Activated T-cell treated with anti-CD3 and anti-CD28 coated beads for 48 hours (primary cell): ENCODE measurements around the gene EPS8L3.
"Not testable (repeated sequence)": the region's sequence is repeated elsewhere in the genome, so short reads cannot be mapped to it uniquely, and the experiment has no call there.

Experiments used
- DNase-seq: peaks from one replicate; pipeline ENCODE4 v3.0.0-alpha.2; 2020; ENCODE audit warnings: low read depth

EPS8L3 gene

GRCh38 chr1:109764561-109765482, 1.1 kb upstream of the EPS8L3 start:
- no peak for DNase-seq

DNA sequence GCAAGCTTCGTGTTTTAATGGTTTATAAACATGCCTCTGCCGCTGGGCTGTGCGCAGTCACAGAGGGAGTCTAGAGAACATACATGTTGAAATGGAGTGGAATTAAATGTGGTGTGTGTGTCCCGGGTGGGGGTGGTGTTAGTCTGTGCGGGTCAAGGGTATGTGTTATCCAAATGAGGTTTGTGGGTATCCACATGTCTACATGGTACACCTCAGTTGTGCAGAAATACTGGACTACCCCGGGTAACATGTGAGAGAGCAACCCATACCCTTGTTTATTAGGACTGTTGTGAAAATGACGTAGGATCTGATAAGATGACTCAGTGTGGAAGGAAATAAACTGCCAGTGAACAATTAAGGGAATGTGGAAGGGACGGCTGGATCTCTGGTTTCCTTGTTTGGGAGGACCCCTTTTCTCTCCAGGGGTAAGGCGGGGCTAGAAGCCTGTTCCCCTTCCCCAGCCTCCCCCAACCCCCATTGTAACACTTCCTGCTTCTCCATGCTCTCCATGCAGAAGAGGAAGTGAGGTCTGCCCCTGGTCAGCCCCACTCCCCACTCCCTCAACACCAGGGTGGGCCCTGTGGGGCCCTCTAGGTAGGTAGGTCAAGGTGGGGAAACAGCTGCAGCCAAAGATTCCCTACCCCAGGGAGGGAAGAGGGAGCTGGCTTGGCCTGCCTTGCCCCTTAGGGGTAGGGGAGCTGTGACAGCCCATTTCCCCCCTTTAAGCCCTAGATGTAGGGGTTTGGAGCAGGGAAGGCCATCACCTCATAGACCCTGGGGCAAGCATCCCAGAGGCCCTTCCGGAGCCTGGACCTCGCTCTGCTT, 690 bp downstream of the EPS8L3 start:
- DNase-seq, result no peak

DNA sequence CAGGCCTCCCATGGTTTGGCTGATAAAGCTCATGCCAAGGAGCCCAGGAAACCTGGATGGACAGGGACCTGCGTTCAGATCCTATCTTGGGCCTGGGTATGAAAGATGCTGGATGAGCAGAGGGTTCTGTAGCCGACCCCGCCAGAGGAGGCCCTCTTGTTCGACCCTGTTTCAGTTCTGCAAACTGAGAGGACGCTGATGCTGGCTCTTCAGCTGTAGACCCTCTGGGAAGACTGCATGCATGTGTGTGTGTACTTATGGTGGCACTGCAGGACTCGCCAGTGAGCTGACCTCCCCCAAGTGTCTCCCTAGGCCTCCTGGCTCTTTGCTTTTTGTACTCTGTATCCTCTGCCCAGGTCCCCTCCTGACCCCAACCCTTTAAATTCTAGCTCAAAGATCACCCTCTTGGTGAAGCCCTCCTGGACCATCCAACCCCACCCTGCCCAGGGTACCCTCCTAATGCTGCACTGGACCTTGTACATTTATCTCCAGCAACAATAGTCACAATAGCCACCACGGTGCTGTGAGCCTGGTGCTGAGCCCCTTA, 1.6 kb downstream of the EPS8L3 start:
- DNase-seq, result no peak

- no peak for DNase-seq
Observed at GRCh38 chr1:109761227-109762038, 2.3 kb downstream of the EPS8L3 start.

DNA sequence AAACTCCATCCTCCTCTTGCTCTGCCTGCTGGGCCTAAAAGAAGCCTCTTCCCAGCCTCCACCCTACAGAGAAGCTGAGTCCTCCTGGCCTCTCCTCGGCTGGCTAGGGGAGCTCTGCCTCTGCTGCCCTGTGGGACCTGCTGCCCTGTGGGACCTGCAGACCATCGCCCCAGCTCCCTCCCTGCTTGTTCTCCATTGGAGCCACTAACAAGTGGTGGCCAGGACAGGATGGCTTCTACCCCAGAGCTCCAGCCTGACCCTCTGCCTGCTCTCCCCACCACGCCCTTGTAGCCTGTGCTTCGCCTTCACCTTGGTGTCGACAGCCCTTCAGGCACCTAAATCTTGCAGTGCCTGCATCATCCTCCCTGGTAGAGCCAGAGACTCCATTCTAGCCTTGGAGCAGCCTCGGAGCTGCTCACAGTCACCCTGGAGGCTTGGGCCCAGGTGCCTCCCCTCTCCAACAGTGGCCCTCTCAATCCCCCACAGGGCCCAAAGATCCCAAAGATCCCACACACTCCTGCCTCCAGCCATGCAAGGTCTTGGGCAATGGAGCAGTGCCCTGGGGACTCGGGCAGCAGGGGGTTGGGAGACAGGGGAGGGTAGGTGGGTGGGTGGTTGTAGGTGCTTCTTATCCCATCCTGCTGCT, 3.0 kb downstream of the EPS8L3 start:
- DNase-seq, result no peak

DNA sequence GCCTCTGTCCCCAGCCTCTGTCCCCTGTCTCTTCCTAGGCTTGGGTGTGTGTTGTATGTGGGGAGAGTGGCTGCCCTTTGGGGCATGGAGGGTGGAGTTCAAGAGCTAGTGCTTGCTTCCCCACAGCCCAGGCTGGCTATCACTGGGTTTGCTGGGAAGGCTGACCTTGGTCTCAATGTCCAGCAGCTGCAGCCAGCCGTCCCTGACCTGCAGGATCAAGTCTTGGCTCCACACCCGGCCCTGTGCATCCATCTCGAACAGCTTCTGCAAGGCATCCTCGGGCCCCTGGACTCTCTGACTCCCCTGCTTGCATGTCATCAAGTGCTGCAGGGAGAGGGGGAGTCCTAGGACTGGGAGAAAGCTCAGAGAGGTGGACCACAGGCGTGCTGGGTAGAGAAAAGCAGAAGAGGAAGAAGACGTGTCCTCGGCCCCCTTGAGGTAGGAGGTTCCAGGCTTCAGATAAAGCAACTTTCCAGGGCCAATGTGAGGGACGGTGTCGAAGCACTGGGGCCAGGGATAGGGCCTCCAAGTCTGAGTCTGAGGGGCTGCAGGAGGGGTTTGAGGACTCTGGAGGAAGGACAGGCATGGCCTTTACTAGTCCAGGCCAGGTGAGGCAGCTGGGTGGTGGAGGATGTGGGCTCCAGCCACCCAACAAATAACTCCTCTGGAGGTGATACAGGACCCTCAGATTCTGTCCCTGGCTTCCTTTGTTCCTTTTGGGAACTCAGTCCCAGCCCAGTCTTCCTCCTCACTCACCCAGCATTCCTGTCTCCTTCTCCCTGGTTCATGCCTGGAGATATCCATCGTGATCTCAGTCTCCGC, 4.0 kb downstream of the EPS8L3 start:
- no peak for DNase-seq

- DNase-seq, result no peak
Observed at GRCh38 chr1:109757936-109758786, 5.6 kb downstream of the EPS8L3 start.

- no peak for DNase-seq
Observed at GRCh38 chr1:109756848-109757521, 6.7 kb downstream of the EPS8L3 start.

DNA sequence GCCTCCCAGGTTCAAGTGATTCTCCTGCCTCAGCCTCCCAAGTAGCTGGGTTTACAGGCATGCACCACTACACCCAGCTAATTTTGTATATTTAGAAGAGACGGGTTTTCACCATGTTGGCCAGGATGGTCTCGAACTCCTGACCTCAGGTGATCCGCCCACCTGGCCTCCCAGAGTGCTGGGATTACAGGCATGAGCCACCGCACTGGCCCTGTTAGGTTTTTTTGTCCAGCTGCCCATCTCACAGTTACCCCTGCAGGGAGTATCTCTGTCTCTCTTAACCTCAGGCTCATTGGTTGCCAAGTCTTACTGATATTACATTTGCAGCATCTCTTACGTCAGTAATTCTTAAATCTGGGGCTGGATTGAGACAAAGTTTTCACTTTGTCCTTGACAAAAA, 7.4 kb downstream of the EPS8L3 start:
- DNase-seq, result not testable (repeated sequence)

DNA sequence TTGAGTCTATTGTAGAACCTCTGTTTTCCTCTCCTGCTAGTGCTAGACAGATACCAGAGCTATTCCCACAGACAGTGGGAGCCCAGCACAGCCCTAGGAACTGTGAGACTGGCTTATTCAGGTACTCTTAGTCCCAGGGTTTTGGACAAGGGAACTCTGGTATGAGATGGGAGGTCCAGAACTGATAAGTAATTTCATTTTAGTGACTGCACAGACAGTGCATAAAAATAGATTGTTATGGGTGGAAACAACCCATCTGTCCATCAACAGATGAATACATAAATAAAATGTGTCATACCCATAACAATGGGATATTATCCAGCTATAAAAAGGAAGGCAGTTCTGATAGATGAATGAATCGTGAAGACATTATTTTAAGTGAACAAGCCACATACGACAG, 9.0 kb downstream of the EPS8L3 start:
- DNase-seq, result no peak

GRCh38 chr1:109751531-109752260, 12.0 kb downstream of the EPS8L3 start:
- no peak for DNase-seq

GRCh38 chr1:109750920-109751319, 12.8 kb downstream of the EPS8L3 start:
- no peak for DNase-seq

DNA sequence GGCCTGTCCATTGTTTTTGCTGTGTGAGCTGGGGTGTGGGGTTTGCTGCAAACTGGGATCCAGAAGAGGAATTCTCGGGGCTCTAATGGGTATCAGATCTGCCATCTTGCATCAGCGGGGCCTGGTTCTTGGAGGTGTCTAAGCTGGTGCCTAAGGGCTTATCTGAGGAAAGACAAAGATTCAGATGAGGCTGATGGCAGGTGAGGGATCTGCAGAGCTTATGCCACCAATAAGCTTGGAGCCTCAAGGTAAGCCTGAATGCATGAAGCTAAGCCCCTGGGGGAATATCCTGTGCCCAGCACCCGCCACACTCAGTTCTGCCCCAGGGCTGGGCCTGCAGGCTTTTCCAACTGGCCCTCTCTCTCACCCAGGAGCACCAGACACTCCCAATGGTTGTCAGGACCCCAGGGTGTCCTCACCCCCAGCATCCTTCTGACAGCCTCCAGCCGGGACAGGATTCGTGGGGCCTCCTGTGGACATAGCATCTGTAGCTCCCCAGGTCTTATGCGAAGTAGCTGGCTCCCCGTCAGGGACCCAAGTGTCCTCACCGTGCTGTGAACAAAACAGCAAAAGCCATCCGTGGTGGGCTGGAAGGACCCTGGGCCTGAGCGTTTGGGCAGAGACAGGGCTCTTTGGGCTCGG, 13.4 kb downstream of the EPS8L3 start:
- DNase-seq, result no peak

DNA sequence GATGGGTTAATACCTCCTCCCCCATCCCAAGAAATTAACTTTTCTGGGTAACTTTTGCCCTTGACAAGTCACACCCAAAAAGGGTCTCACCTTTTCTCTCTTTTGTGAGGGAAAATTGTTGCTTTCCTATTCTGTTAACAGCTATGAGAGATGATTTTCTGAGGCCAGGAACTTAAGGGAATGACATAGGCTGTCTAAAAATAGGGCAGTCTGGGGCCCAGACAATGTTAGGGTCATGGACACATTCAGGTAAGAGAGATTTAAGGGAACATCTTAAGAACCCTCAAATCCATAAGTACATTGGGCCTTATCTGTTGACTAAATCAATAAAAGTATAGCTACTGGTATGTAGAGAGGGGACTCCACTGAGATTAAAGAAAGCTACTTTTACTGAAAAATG, 14.5 kb downstream of the EPS8L3 start:
- no peak for DNase-seq

DNA sequence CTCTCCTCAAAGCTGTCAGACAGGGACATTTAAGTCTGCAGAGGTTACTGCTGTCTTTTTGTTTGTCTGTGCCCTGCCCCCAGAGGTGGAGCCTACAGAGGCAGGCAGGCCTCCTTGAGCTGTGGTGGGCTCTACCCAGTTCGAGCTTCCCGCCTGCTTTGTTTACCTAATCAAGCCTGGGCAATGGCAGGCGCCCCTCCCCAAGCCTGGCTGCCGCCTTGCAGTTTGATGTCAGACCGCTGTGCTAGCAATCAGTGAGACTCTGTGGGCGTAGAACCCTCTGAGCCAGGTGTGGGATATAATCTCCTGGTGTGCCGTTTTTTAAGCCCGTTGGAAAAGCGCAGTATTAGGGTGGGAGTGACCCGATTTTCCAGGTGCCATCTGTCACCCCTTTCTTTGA, 15.4 kb downstream of the EPS8L3 start:
- not testable (repeated sequence) for DNase-seq

- DNase-seq, result no peak
Observed at GRCh38 chr1:109740615-109741373, 22.9 kb downstream of the EPS8L3 start, which contains the start of gene GSTM3. Gene GSTM3, minus strand, starts transcription at chr1:109741038. Its CDS starts 751 bp downstream, at chr1:109740287.
